Measurements from ENCODE around the gene TMEM213. TPM values are rescaled to one million over a fixed set of nuclear protein-coding genes. Genes with fewer than 3 reads are reported as not detected.

Gene TMEM213
- total and polyA plus RNA-seq, 10 of the 15 experiments (the other 5 are each of a cell fraction or from before 2014, with no cell fraction given) = not detected

- Histone ChIP-seq H3K27me3 (replicated peaks in 1 of 2; ENCODE audit: control insufficient read depth in 2 of 2, insufficient read depth in 2 of 2, low read length in 1 of 2) (no peaks in the 10 kb centered on the region), H2AFZ (ENCODE audit: control insufficient read depth, low read depth, low read length) (no peak overlapping the region), H3K4me2 (ENCODE audit: control insufficient read depth, insufficient read depth) (no peak overlapping the region), H3K4me1 (ENCODE audit: control insufficient read depth, insufficient read depth, low read length) (no peaks in the 10 kb centered on the region), H3K27ac (ENCODE audit: control insufficient read depth, insufficient read depth) (no peak overlapping the region), H3K79me2 (ENCODE audit: control insufficient read depth, insufficient read depth, low read length) (no peaks in the 10 kb centered on the region), H3K36me3 (ENCODE audit: control insufficient read depth in 2 of 2, insufficient read depth in 2 of 2, low read length in 1 of 2) (no peaks in the 10 kb centered on the region), H3K4me3 (no peak overlapping the region), H4K20me1 (ENCODE audit: control insufficient read depth, insufficient read depth) (no peaks in the 10 kb centered on the region), H3K9me3 (replicated peaks; ENCODE audit: control insufficient read depth, insufficient read depth, low read length) (no peaks in the 10 kb centered on the region), H3K9ac (ENCODE audit: control insufficient read depth, insufficient read depth, low read length) (no peak overlapping the region)
- intact Hi-C loops (cut with micrococcal nuclease; ENCODE audit: unreplicated experiment) (no loop called here), in situ Hi-C loops (cut with MboI) (no loop called here)
- DNase-seq (ENCODE audit: low read depth, low spot score) (no peak), FAIRE-seq (no peak), ATAC-seq (no peak)
- ChIA-PET RAD21 (ENCODE audit: unreplicated experiment) (no interaction called here), CTCF (no interaction called here), POLR2A (no interaction called here), SMC1A (ENCODE audit: uncharacterized antibody, unreplicated experiment) (no interaction called here)
- 78% methylated on average over 11 of the region's 11 CpGs for WGBS (ENCODE audit: insufficient coverage, insufficient replicate concordance, low lambda C conversion rate, missing lambda C conversion rate)
- TF ChIP-seq RCOR1 (conservative IDR thresholded peaks at IDR 0.05; ENCODE audit: low read depth, low read length) = no peak
- TF ChIP-seq KAT2A (conservative IDR thresholded peaks at IDR 0.05; ENCODE audit: control insufficient read depth, low read depth, low read length) = no peak
- no peak for TF ChIP-seq NRF1 (conservative IDR thresholded peaks at IDR 0.05; ENCODE audit: low read depth, low read length)
- TF ChIP-seq SMC3 (IDR thresholded peaks at IDR 0.05; ENCODE audit: borderline replicate concordance, low read length) = no peak
- no peak for TF ChIP-seq POU2F2 (IDR thresholded peaks at IDR 0.05; ENCODE audit: borderline replicate concordance, low read depth, low read length)
- no peak for TF ChIP-seq CBX5 (IDR thresholded peaks at IDR 0.05; ENCODE audit: low read depth)
- TF ChIP-seq BRCA1 (IDR thresholded peaks at IDR 0.05; ENCODE audit: low read depth, low read length) = no peak
- TF ChIP-seq, protein P1, sequence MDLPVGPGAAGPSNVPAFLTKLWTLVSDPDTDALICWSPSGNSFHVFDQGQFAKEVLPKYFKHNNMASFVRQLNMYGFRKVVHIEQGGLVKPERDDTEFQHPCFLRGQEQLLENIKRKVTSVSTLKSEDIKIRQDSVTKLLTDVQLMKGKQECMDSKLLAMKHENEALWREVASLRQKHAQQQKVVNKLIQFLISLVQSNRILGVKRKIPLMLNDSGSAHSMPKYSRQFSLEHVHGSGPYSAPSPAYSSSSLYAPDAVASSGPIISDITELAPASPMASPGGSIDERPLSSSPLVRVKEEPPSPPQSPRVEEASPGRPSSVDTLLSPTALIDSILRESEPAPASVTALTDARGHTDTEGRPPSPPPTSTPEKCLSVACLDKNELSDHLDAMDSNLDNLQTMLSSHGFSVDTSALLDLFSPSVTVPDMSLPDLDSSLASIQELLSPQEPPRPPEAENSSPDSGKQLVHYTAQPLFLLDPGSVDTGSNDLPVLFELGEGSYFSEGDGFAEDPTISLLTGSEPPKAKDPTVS (IDR thresholded peaks at IDR 0.05; ENCODE audit: low read depth, low read length) = no peak
- no peak for TF ChIP-seq ZBED1 (IDR thresholded peaks at IDR 0.05; ENCODE audit: borderline replicate concordance)
- no peak for TF ChIP-seq MLLT1 (IDR thresholded peaks at IDR 0.05)
- no peak for TF ChIP-seq HDGF (IDR thresholded peaks at IDR 0.05)
- TF ChIP-seq EP300 (IDR thresholded peaks at IDR 0.05; ENCODE audit: borderline replicate concordance in 1 of 2, control insufficient read depth in 1 of 2, low read depth in 2 of 2, low read length in 2 of 2) = no peak
- TF ChIP-seq, protein P2, sequence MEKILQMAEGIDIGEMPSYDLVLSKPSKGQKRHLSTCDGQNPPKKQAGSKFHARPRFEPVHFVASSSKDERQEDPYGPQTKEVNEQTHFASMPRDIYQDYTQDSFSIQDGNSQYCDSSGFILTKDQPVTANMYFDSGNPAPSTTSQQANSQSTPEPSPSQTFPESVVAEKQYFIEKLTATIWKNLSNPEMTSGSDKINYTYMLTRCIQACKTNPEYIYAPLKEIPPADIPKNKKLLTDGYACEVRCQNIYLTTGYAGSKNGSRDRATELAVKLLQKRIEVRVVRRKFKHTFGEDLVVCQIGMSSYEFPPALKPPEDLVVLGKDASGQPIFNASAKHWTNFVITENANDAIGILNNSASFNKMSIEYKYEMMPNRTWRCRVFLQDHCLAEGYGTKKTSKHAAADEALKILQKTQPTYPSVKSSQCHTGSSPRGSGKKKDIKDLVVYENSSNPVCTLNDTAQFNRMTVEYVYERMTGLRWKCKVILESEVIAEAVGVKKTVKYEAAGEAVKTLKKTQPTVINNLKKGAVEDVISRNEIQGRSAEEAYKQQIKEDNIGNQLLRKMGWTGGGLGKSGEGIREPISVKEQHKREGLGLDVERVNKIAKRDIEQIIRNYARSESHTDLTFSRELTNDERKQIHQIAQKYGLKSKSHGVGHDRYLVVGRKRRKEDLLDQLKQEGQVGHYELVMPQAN (conservative IDR thresholded peaks at IDR 0.05) = no peak
- TF ChIP-seq, protein P3, sequence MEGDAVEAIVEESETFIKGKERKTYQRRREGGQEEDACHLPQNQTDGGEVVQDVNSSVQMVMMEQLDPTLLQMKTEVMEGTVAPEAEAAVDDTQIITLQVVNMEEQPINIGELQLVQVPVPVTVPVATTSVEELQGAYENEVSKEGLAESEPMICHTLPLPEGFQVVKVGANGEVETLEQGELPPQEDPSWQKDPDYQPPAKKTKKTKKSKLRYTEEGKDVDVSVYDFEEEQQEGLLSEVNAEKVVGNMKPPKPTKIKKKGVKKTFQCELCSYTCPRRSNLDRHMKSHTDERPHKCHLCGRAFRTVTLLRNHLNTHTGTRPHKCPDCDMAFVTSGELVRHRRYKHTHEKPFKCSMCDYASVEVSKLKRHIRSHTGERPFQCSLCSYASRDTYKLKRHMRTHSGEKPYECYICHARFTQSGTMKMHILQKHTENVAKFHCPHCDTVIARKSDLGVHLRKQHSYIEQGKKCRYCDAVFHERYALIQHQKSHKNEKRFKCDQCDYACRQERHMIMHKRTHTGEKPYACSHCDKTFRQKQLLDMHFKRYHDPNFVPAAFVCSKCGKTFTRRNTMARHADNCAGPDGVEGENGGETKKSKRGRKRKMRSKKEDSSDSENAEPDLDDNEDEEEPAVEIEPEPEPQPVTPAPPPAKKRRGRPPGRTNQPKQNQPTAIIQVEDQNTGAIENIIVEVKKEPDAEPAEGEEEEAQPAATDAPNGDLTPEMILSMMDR (IDR thresholded peaks at IDR 0.05 in 2 of 3, conservative IDR thresholded peaks at IDR 0.05 in 1 of 3; ENCODE audit: control insufficient read depth in 2 of 3, extremely low read depth in 1 of 3, insufficient read depth in 1 of 3, low read depth in 3 of 3, low read length in 3 of 3) = no peak
- TF ChIP-seq SMARCA5 (IDR thresholded peaks at IDR 0.05) = no peak
- TF ChIP-seq CHD4 (IDR thresholded peaks at IDR 0.05) = no peak
- no peak for TF ChIP-seq CBX3 (IDR thresholded peaks at IDR 0.05; ENCODE audit: borderline replicate concordance, low read depth)
- TF ChIP-seq ELK1 (IDR thresholded peaks at IDR 0.05; ENCODE audit: low read depth, low read length) = no peak
- no TSS peak for BruUV-seq (replicated peaks)
Observed at GRCh38 chr7:138835087-138835486, 37.3 kb downstream of the TMEM213 start.
